Parietal lobe (tissue), 2 donors: Measurements from ENCODE around the gene SERINC1. TPM values are rescaled to one million over a fixed set of nuclear protein-coding genes. Genes with fewer than 3 reads are reported as not detected.

Experiments used
- small RNA-seq: library from RNA; depleted of rRNA; stranded (forward); fragments of <200 nt; gene quantifications from one replicate; pipeline ENCODE3, GENCODE V24; 2014; ENCODE audit warnings: low replicate concordance
- total RNA-seq: library from RNA; depleted of rRNA; stranded (reverse); fragments of >200 nt; gene quantifications from one replicate; pipeline ENCODE4 v1.2.3, GENCODE V29; 2014

The SERINC1 gene
- 490 TPM for total RNA-seq

GRCh38 chr6:122471107-122472021 is at the start of gene SERINC1:
TSS of gene SERINC1 (minus strand) at chr6:122471807. CDS start at chr6:122471737, 70 bp downstream.

DNA sequence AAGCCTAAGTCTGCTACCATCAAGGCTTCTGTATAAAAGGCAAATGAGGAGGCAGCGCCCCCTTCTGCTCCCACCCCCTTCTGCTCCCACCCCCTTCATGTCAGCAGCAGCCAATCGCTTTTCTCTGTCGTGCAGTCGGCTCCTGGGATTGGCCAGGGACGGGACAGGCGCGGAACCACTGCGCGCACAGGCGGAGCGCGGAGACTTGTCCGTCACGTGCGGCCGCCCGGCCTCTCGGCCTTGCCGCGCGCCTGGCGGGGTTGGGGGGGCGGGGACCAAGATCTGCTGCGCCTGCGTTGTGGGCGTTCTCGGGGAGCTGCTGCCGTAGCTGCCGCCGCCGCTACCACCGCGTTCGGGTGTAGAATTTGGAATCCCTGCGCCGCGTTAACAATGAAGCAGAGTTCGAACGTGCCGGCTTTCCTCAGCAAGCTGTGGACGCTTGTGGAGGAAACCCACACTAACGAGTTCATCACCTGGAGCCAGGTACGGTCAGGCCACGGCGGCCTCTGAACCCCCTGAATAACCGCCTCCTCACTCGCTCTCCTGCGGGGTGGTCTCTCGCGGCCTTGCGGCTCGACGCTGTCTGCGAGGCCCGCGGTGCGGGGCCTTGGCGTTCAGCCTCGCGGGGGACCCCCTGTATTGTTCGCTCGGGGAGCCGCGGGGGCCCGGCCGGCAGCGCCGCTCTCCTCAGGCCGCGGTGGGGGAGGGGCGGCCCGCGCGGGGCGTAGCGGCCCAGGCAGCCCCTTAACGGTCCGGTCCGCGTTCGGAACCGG is 72.1 kb downstream of the SERINC1 start, which contains the start of gene HSF2:
TSS of gene HSF2 (plus strand) at position 305 of the 773 bp plus-strand sequence. CDS start at position 391, 86 bp downstream.

Small RNAs within 50 kb of the gene (small RNA-seq; reads per million reads assigned to genes)
- gene Z99129.1, result not detected

Other genes with a start within 250 kb of the SERINC1 start
- gene HSF2, start 72.2 kb downstream of the SERINC1 start, total RNA-seq, result 80.1 TPM
- gene PKIB, start 138.6 kb upstream of the SERINC1 start, total RNA-seq, result 0.94 TPM